Hindlimb muscle (tissue), 1 donor: ENCODE results near the gene AZIN2. TPM values are rescaled to one million over a fixed set of nuclear protein-coding genes. Genes with fewer than 3 reads are reported as not detected.
"Not testable (repeated sequence)": the region's sequence is repeated elsewhere in the genome, so short reads cannot be mapped to it uniquely, and the experiment has no call there.

Experiments
- DNase-seq: peaks from one replicate; pipeline ENCODE4 v3.0.0-alpha.2; 2013
- polyA plus RNA-seq: library from polyadenylated mRNA; unstranded; fragments of 120-200 nt; gene quantifications from one replicate; pipeline ENCODE4 v1.2.1, GENCODE V29; 2013; ENCODE audit not compliant: insufficient read length

AZIN2 gene
- polyA plus RNA-seq, 1 donor = 5.2 TPM

- peak; percentile 84 for DNase-seq
These were observed 20.3 kb upstream of the AZIN2 start for GRCh38 chr1:33060579-33061083.

- no peak for DNase-seq
These were observed 19.1 kb upstream of the AZIN2 start for GRCh38 chr1:33061834-33062233.

GRCh38 chr1:33064284-33064683 lies 16.7 kb upstream of the AZIN2 start:
- not testable (repeated sequence) for DNase-seq

- no peak for DNase-seq
These were observed 15.7 kb upstream of the AZIN2 start for GRCh38 chr1:33065301-33065700.

GRCh38 chr1:33066477-33066876 lies 14.5 kb upstream of the AZIN2 start:
- DNase-seq = not testable (repeated sequence)

- not testable (repeated sequence) for DNase-seq
These were observed 12.8 kb upstream of the AZIN2 start for GRCh38 chr1:33068108-33068507.

- no peak for DNase-seq
These were observed 10.3 kb upstream of the AZIN2 start for GRCh38 chr1:33070628-33071027.

GRCh38 chr1:33072707-33073106 lies 8.2 kb upstream of the AZIN2 start:
- no peak for DNase-seq

- no peak for DNase-seq
These were observed 6.6 kb upstream of the AZIN2 start for GRCh38 chr1:33074193-33074945.

GRCh38 chr1:33078030-33078591 lies 2.8 kb upstream of the AZIN2 start:
- no peak for DNase-seq

- DNase-seq = no peak
These were observed 580 bp upstream of the AZIN2 start for GRCh38 chr1:33080373-33080772.

- no peak for DNase-seq
These were observed 777 bp downstream of the AZIN2 start for GRCh38 chr1:33081554-33082305.

GRCh38 chr1:33082575-33083108 lies 1.7 kb downstream of the AZIN2 start:
- no peak for DNase-seq

GRCh38 chr1:33085332-33085731 lies 4.4 kb downstream of the AZIN2 start:
- DNase-seq = no peak

- DNase-seq = peak; percentile 74
These were observed 5.5 kb downstream of the AZIN2 start for GRCh38 chr1:33086384-33086850.

- DNase-seq = no peak
These were observed 6.7 kb downstream of the AZIN2 start for GRCh38 chr1:33087677-33088076.

GRCh38 chr1:33088119-33088906 lies 7.4 kb downstream of the AZIN2 start:
- DNase-seq = no peak

GRCh38 chr1:33089457-33089856 lies 8.5 kb downstream of the AZIN2 start:
- no peak for DNase-seq

- DNase-seq = no peak
These were observed 11.5 kb downstream of the AZIN2 start for GRCh38 chr1:33092438-33092837.

GRCh38 chr1:33093004-33093403 lies 12.1 kb downstream of the AZIN2 start:
- no peak for DNase-seq

- DNase-seq = no peak
These were observed 13.5 kb downstream of the AZIN2 start for GRCh38 chr1:33094486-33094885.

GRCh38 chr1:33094971-33095604 lies 14.1 kb downstream of the AZIN2 start:
- DNase-seq = peak; percentile 55
